Mesenchymal stem cell (in vitro differentiated cells and primary cell): ENCODE measurements around the gene FBXL19.

ENCODE experiments used
- DNase-seq: peaks from one replicate; pipeline ENCODE4 v3.0.0-alpha.2; 2013
- H2AFZ ChIP-seq: one replicate; pipeline ENCODE4 v1.6.1; 2013; ENCODE audit warnings: low read depth, mild to moderate bottlenecking, control low read depth, inconsistent platforms, low read length, moderate library complexity
- H2AK5ac ChIP-seq: 2 replicates; pipeline ENCODE4 v1.6.1; 2013; ENCODE audit warnings: low read length, moderate library complexity, mild to moderate bottlenecking, inconsistent platforms; ENCODE audit not compliant: severe bottlenecking
- H2BK120ac ChIP-seq: one replicate; pipeline ENCODE4 v1.6.1; 2013; ENCODE audit warnings: low read depth, mild to moderate bottlenecking, inconsistent platforms, low read length, moderate library complexity
- H2BK12ac ChIP-seq, 2 experiments: one replicate each; pipeline ENCODE4 v1.6.1; 2013; ENCODE audit warnings: inconsistent platforms in 2 of 2, low read length in 2 of 2, mild to moderate bottlenecking in 2 of 2, moderate library complexity in 2 of 2, control low read depth in 1 of 2
- H2BK15ac ChIP-seq: one replicate; pipeline ENCODE4 v1.6.1; 2013; ENCODE audit warnings: mild to moderate bottlenecking, low read depth, inconsistent platforms; ENCODE audit not compliant: poor library complexity, severe bottlenecking
- H2BK5ac ChIP-seq: 2 replicates; pipeline ENCODE4 v1.6.1; 2013; ENCODE audit warnings: low read depth, mild to moderate bottlenecking, low read length, control low read depth, inconsistent platforms; ENCODE audit not compliant: poor library complexity, severe bottlenecking
- H3K14ac ChIP-seq, 2 experiments: one replicate each; pipeline ENCODE4 v1.6.1; 2013; ENCODE audit warnings: inconsistent platforms in 2 of 2, low read length in 2 of 2, control low read depth in 1 of 2, mild to moderate bottlenecking in 1 of 2, moderate library complexity in 1 of 2
- H3K18ac ChIP-seq, 2 experiments: one replicate each; pipeline ENCODE4 v1.6.1; 2013; ENCODE audit warnings: inconsistent platforms in 2 of 2, low read length in 2 of 2, control low read depth in 1 of 2, low read depth in 1 of 2, mild to moderate bottlenecking in 1 of 2
- H3K23ac ChIP-seq, 2 experiments: one replicate each; pipeline ENCODE4 v1.6.1; 2013; ENCODE audit warnings: inconsistent platforms in 2 of 2, low read length in 2 of 2, mild to moderate bottlenecking in 2 of 2, moderate library complexity in 2 of 2, control low read depth in 1 of 2
- H3K27ac ChIP-seq: 2 replicates; pipeline ENCODE4 v1.5.1; 2013; ENCODE audit warnings: mild to moderate bottlenecking, moderate library complexity, low read length, control low read depth, inconsistent platforms; ENCODE audit not compliant: poor library complexity, severe bottlenecking
- H3K27me3 ChIP-seq, 2 experiments: 2 replicates each; pipeline versions ENCODE4 v1.6.1 to v1.7.0; 2013; ENCODE audit warnings: low read length in 2 of 2, mild to moderate bottlenecking in 2 of 2, moderate library complexity in 2 of 2, control low read depth in 1 of 2, inconsistent platforms in 1 of 2; ENCODE audit not compliant: control insufficient read depth in 1 of 2, insufficient read depth in 1 of 2
- H3K36me3 ChIP-seq, 2 experiments: 2 replicates each; pipeline versions ENCODE4 v1.6.1 to v1.7.0; 2013; ENCODE audit warnings: low read length in 2 of 2, control low read depth in 1 of 2, inconsistent platforms in 1 of 2, low read depth in 1 of 2, mild to moderate bottlenecking in 1 of 2; ENCODE audit not compliant: insufficient read depth in 2 of 2, control insufficient read depth in 1 of 2
- H3K4ac ChIP-seq, 2 experiments: one replicate each; pipeline ENCODE4 v1.6.1; 2013; ENCODE audit warnings: inconsistent platforms in 2 of 2, low read length in 2 of 2, mild to moderate bottlenecking in 2 of 2, moderate library complexity in 2 of 2, control low read depth in 1 of 2, low read depth in 1 of 2
- H3K4me1 ChIP-seq: 2 replicates; pipeline ENCODE4 v1.6.1; 2013; ENCODE audit warnings: low read depth, low read length, control low read depth; ENCODE audit not compliant: control insufficient read depth, insufficient read depth
- H3K4me2 ChIP-seq: 2 replicates; pipeline ENCODE4 v1.6.1; 2013; ENCODE audit warnings: low read length, mild to moderate bottlenecking, inconsistent platforms; ENCODE audit not compliant: poor library complexity, severe bottlenecking
- H3K4me3 ChIP-seq, 2 experiments: 2 replicates each; pipeline versions ENCODE4 v1.5.1 to v1.7.0; 2013; ENCODE audit warnings: low read length in 2 of 2, mild to moderate bottlenecking in 2 of 2, control low read depth in 1 of 2, low read depth in 1 of 2; ENCODE audit not compliant: insufficient read depth in 1 of 2
- H3K79me1 ChIP-seq: replicated peaks from 2 replicates; pipeline ENCODE4 v1.6.1; 2013; ENCODE audit warnings: mild to moderate bottlenecking, control low read depth, low read length, inconsistent platforms; ENCODE audit not compliant: poor library complexity, severe bottlenecking
- H3K9ac ChIP-seq: 2 replicates; pipeline ENCODE4 v1.7.0; 2013; ENCODE audit warnings: mild to moderate bottlenecking, low read length, moderate library complexity
- H3K9me3 ChIP-seq: 2 replicates; pipeline ENCODE4 v1.7.0; 2013; ENCODE audit warnings: mild to moderate bottlenecking, low read length; ENCODE audit not compliant: control insufficient read depth
- H4K8ac ChIP-seq: one replicate; pipeline ENCODE4 v1.6.1; 2013; ENCODE audit warnings: inconsistent platforms, mild to moderate bottlenecking, low read length, moderate library complexity
- H4K91ac ChIP-seq: one replicate; pipeline ENCODE4 v1.6.1; 2013; ENCODE audit warnings: mild to moderate bottlenecking, low read length, inconsistent platforms
- WGBS: methylation state at CpG from one replicate; pipeline ENCODE4 v1.1.7; 2013; ENCODE audit warnings: mixed read lengths; 5-methylcytosine and 5-hydroxymethylcytosine counted together

The FBXL19 gene

GRCh38 chr16:30875871-30876801 is 47.2 kb upstream of the FBXL19 start:
- H2AFZ ChIP-seq, result peak overlapping the region; percentile 18
- peak overlapping the region; percentile 58 to 87 for H3K4me3 ChIP-seq
- peak overlapping the region; percentile 70 for H3K4me2 ChIP-seq
- peak overlapping the region; percentile 71 for H2BK15ac ChIP-seq
- peak overlapping the region; percentile 77 for H4K91ac ChIP-seq
- H3K27ac ChIP-seq, result peak overlapping the region; percentile 90
- peaks cover 15% of the 10 kb centered on the region for H3K4me1 ChIP-seq
- WGBS, result 57% methylated on average over 12 of the region's 12 CpGs
- H2AK5ac ChIP-seq, result peak overlapping the region; percentile 96
- peak overlapping the region; percentile 19 to 96 for H3K4ac ChIP-seq
- H3K18ac ChIP-seq, result peak overlapping the region; percentile 55 to 95
- H2BK5ac ChIP-seq, result no peak overlapping the region
- peak overlapping the region in 1 of 2 experiments; percentile 81 for H2BK12ac ChIP-seq
- peaks cover 20 to 21% of the 10 kb centered on the region in 2 experiments for H3K36me3 ChIP-seq
- peak overlapping the region; percentile 95 for H3K9ac ChIP-seq
- H2BK120ac ChIP-seq, result peak overlapping the region; percentile 6
- peak overlapping the region; percentile 84 for H4K8ac ChIP-seq
- H3K9me3 ChIP-seq, result no peaks in the 10 kb centered on the region
- H3K14ac ChIP-seq, result peak overlapping the region in 1 of 2 experiments; percentile 98
- H3K79me1 ChIP-seq, result peaks cover 20% of the 10 kb centered on the region
- DNase-seq, result peak; percentile 1
- H3K27me3 ChIP-seq, result no peaks in the 10 kb centered on the region
- H3K23ac ChIP-seq, result peak overlapping the region in 1 of 2 experiments; percentile 46

GRCh38 chr16:30876867-30877266 is 46.5 kb upstream of the FBXL19 start:
- H3K79me1 ChIP-seq, result peaks cover 24% of the 10 kb centered on the region
- peak overlapping the region in 1 of 2 experiments; percentile 15 for H3K4ac ChIP-seq
- H2BK12ac ChIP-seq, result peak overlapping the region in 1 of 2 experiments; percentile 74
- DNase-seq, result peak; percentile 26
- no peak overlapping the region for H3K27ac ChIP-seq
- H3K9me3 ChIP-seq, result no peaks in the 10 kb centered on the region
- H2BK5ac ChIP-seq, result no peak overlapping the region
- peaks cover 21 to 27% of the 10 kb centered on the region in 2 experiments for H3K36me3 ChIP-seq
- H3K4me1 ChIP-seq, result peaks cover 15% of the 10 kb centered on the region
- peak overlapping the region; percentile 43 for H2AK5ac ChIP-seq
- peak overlapping the region; percentile 95 for H3K9ac ChIP-seq
- H3K4me2 ChIP-seq, result peak overlapping the region; percentile 32
- H3K14ac ChIP-seq, result no peak overlapping the region
- WGBS, result 87% methylated on average over 3 of the region's 5 CpGs
- no peak overlapping the region for H3K23ac ChIP-seq
- H3K27me3 ChIP-seq, result no peaks in the 10 kb centered on the region
- H2AFZ ChIP-seq, result no peak overlapping the region
- peak overlapping the region in 1 of 2 experiments; percentile 87 for H3K4me3 ChIP-seq
- no peak overlapping the region for H2BK15ac ChIP-seq
- no peak overlapping the region for H2BK120ac ChIP-seq
- no peak overlapping the region for H3K18ac ChIP-seq
- H4K8ac ChIP-seq, result peak overlapping the region; percentile 10
- H4K91ac ChIP-seq, result no peak overlapping the region

GRCh38 chr16:30882429-30883310 is 40.7 kb upstream of the FBXL19 start:
- H2BK120ac ChIP-seq, result no peak overlapping the region
- H2AFZ ChIP-seq, result no peak overlapping the region
- no peaks in the 10 kb centered on the region for H3K9me3 ChIP-seq
- H3K18ac ChIP-seq, result no peak overlapping the region
- H3K27ac ChIP-seq, result no peak overlapping the region
- H3K4me2 ChIP-seq, result no peak overlapping the region
- H3K36me3 ChIP-seq, result peaks cover 42 to 60% of the 10 kb centered on the region in 2 experiments
- H3K14ac ChIP-seq, result no peak overlapping the region
- H3K79me1 ChIP-seq, result peaks cover 37% of the 10 kb centered on the region
- H3K4ac ChIP-seq, result no peak overlapping the region
- no peak overlapping the region for H2BK5ac ChIP-seq
- 98% methylated on average over 4 of the region's 4 CpGs for WGBS
- no peaks in the 10 kb centered on the region for H3K27me3 ChIP-seq
- H2BK15ac ChIP-seq, result no peak overlapping the region
- H3K23ac ChIP-seq, result no peak overlapping the region
- no peak overlapping the region for H3K9ac ChIP-seq
- peaks cover 2% of the 10 kb centered on the region for H3K4me1 ChIP-seq
- H2AK5ac ChIP-seq, result no peak overlapping the region
- H3K4me3 ChIP-seq, result no peak overlapping the region
- no peak overlapping the region for H4K91ac ChIP-seq
- no peak for DNase-seq
- H2BK12ac ChIP-seq, result no peak overlapping the region
- H4K8ac ChIP-seq, result no peak overlapping the region
